ENCODE measurements around the gene MARCKS. TPM values are rescaled to one million over a fixed set of nuclear protein-coding genes. Genes with fewer than 3 reads are reported as not detected.

Gene MARCKS
- total and polyA plus RNA-seq, 11 donors, result 5.1 to 93.3 (median 17.9) TPM

DNA sequence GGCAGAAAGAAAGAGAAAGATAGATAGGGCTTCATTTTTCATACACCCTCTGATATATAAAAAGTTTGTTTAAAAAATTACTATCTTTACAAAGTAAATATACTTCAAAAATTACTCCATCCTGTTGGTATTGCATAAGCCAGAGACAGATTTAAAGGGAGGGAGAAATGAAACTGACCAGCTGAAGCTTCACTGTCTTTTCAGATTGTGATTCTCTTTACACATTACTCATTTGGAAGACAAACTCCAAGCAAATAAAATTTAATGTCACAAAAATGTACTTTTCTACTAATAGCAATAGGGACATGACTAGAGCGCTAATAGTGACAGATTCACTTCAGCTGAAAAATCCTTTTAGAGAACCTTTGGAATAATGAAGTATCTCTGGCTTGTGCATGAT is 38.6 kb upstream of the MARCKS start:
- WGBS, 4 donors, result 90 to 98% (median 92%) methylated on average over 1 of the region's 1 CpG
- DNase-seq (no peak), ATAC-seq (no peak)
- Histone ChIP-seq H3K27me3 (no peaks in the 10 kb centered on the region), H3K27ac (peak overlapping the region in 2 of 12 donors; percentile 1 to 51), H3K9me3 (no peaks in the 10 kb centered on the region), H3K4me1 (peaks cover 0 to 24% (median 0%) of the 10 kb centered on the region in 12 donors), H3K4me3 (no peak overlapping the region), H3K36me3 (no peaks in the 10 kb centered on the region)
- intact Hi-C loops (cut with DNase I), result no loop called here
- no peak for TF ChIP-seq POLR2A (IDR thresholded peaks at IDR 0.05)
- TF ChIP-seq, protein P1, sequence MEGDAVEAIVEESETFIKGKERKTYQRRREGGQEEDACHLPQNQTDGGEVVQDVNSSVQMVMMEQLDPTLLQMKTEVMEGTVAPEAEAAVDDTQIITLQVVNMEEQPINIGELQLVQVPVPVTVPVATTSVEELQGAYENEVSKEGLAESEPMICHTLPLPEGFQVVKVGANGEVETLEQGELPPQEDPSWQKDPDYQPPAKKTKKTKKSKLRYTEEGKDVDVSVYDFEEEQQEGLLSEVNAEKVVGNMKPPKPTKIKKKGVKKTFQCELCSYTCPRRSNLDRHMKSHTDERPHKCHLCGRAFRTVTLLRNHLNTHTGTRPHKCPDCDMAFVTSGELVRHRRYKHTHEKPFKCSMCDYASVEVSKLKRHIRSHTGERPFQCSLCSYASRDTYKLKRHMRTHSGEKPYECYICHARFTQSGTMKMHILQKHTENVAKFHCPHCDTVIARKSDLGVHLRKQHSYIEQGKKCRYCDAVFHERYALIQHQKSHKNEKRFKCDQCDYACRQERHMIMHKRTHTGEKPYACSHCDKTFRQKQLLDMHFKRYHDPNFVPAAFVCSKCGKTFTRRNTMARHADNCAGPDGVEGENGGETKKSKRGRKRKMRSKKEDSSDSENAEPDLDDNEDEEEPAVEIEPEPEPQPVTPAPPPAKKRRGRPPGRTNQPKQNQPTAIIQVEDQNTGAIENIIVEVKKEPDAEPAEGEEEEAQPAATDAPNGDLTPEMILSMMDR (IDR thresholded peaks at IDR 0.05), result no peak

DNA sequence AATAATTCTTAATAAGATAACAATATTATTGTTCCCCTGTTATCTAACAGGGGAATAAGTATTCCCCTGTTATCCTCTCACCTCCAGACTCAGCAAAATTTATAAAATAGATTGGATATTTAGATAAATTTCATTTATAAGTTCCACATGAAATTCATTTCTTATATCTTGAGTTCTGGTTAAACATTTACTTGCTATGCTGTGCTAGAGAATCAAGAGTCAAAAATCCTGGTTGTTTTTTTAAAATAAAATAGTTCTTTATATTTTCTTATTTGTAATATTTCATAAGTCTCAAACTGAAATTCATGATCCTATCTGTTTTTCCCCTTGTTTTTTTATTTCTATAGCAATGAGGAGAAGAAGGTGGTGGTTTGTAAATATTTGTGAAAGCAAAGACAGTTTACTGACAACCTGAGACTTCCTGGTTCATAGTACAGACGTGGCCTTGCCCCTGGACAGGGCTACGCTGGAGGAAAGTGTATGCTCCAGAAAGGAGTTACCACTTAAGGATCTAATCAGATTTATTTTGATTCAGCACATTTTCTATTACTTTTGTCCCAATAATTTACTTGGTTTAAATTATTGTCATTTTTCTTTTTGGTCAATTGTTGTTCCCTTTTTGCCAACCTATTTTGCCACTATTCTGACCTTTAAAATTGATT is 37.8 kb upstream of the MARCKS start:
- H3K9me3 ChIP-seq, result no peaks in the 10 kb centered on the region
- ATAC-seq, result peak in 1 of 4 donors; percentile 33
- 78 to 89% (median 81%) methylated on average over 2 of the region's 2 CpGs for WGBS, 4 donors
- DNase-seq, result no peak
- H3K27me3 ChIP-seq, result no peaks in the 10 kb centered on the region
- intact Hi-C loops (cut with DNase I), result no loop called here
- H3K27ac ChIP-seq, result peak overlapping the region in 2 of 12 donors; percentile 1 to 51
- H3K4me3 ChIP-seq, result no peak overlapping the region
- no peak for TF ChIP-seq POLR2A (IDR thresholded peaks at IDR 0.05)
- TF ChIP-seq, protein P1 (IDR thresholded peaks at IDR 0.05), result no peak
- peaks cover 0 to 21% (median 0%) of the 10 kb centered on the region in 12 donors for H3K4me1 ChIP-seq
- H3K36me3 ChIP-seq, result no peaks in the 10 kb centered on the region

DNA sequence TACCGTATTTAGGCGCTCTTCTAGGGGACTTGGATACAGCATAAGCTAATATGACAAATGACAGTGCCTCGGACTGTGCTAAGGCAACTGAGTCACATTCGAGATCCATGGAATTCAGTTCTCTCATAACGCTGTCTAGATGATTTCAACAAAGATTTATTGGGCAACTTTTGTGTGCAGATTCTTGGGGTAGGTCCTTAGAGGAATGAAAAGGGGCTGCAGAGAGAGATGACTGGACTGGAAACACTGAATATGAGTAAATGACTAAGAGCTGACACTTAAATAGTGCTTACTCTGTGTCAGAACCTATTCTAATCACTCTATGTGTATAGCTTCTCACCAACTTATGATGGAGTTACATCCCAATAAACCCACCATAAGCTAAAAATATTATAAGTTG is 36.4 kb upstream of the MARCKS start:
- H3K9me3 ChIP-seq, result no peaks in the 10 kb centered on the region
- no peaks in the 10 kb centered on the region for H3K36me3 ChIP-seq
- H3K27ac ChIP-seq, result no peak overlapping the region
- peaks cover 0 to 26% (median 8%) of the 10 kb centered on the region in 12 donors for H3K4me1 ChIP-seq
- TF ChIP-seq, protein P1 (IDR thresholded peaks at IDR 0.05), result no peak
- TF ChIP-seq POLR2A (IDR thresholded peaks at IDR 0.05), result no peak
- 94 to 98% (median 96%) methylated on average over 5 of the region's 5 CpGs for WGBS, 4 donors
- ATAC-seq (no peak), DNase-seq (no peak)
- H3K27me3 ChIP-seq, result no peaks in the 10 kb centered on the region
- intact Hi-C loops (cut with DNase I), result no loop called here
- H3K4me3 ChIP-seq, result no peak overlapping the region

DNA sequence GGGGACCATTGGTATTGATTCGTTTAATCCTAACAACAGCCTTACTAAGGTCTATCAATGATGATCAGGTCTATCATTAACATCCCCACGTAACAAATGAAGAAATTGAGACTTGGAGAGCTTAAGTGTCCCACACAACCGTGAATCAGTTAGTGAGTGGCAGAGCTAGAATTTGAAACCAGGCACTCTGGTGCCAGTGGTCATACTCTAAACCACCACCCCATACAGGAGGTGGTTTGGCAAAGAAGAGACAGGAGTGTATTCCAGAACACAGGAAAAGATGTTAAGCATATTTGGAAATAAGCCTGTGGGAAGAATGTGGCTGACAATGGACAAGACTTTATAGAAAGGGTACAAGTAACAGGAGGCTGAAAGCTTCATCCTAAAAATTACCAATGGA is 35.7 kb upstream of the MARCKS start:
- intact Hi-C loops (cut with DNase I), result no loop called here
- Histone ChIP-seq H3K27me3 (no peaks in the 10 kb centered on the region), H3K36me3 (no peaks in the 10 kb centered on the region), H3K9me3 (no peaks in the 10 kb centered on the region), H3K4me1 (peaks cover 0 to 30% (median 11%) of the 10 kb centered on the region in 12 donors), H3K27ac (no peak overlapping the region), H3K4me3 (no peak overlapping the region)
- DNase-seq, result no peak
- WGBS, 4 donors, result 96 to 98% (median 96%) methylated on average over 3 of the region's 3 CpGs
- no peak for TF ChIP-seq POLR2A (IDR thresholded peaks at IDR 0.05)
- TF ChIP-seq, protein P1 (IDR thresholded peaks at IDR 0.05), result no peak
- ATAC-seq, result no peak
